Renal cortex interstitium (tissue), 11 donors: ENCODE results near the gene CCNC. TPM values are rescaled to one million over a fixed set of nuclear protein-coding genes. Genes with fewer than 3 reads are reported as not detected.
"Not testable (repeated sequence)": the region's sequence is repeated elsewhere in the genome, so short reads cannot be mapped to it uniquely, and the experiment has no call there.

Experiments
- DNase-seq, 11 donors: peaks; one replicate each; pipeline ENCODE4 v3.0.0-alpha.2; 2013; ENCODE audit warnings: low read depth in 9 of 11, low spot score in 4 of 11; ENCODE audit errors: extremely low read depth in 1 of 11
- polyA plus RNA-seq, 3 donors: library from polyadenylated mRNA; unstranded; fragments of 120-200 nt; gene quantifications; one replicate each; pipeline ENCODE4 v1.2.1, GENCODE V29; 2013; ENCODE audit not compliant: insufficient read length in 3 of 3

The CCNC gene
- polyA plus RNA-seq, 3 donors, result 68.9 to 96.2 (median 85.9) TPM

GRCh38 chr6:99605911-99606655, 37.6 kb upstream of the CCNC start:
- no peak for DNase-seq

GRCh38 chr6:99605074-99605734, 36.7 kb upstream of the CCNC start:
- DNase-seq, result no peak

- no peak for DNase-seq
Measured at GRCh38 chr6:99604166-99605073, 36.0 kb upstream of the CCNC start.

GRCh38 chr6:99603421-99604165, 35.1 kb upstream of the CCNC start:
- no peak for DNase-seq

GRCh38 chr6:99602520-99603420, 34.3 kb upstream of the CCNC start:
- DNase-seq, result no peak

- not testable (repeated sequence) for DNase-seq
Measured at GRCh38 chr6:99594696-99595095, 26.2 kb upstream of the CCNC start.

GRCh38 chr6:99592900-99593299, 24.4 kb upstream of the CCNC start:
- no peak for DNase-seq

GRCh38 chr6:99591673-99592364, 23.4 kb upstream of the CCNC start:
- no peak for DNase-seq

GRCh38 chr6:99590728-99591672, 22.5 kb upstream of the CCNC start:
- no peak for DNase-seq

- DNase-seq, result no peak
Measured at GRCh38 chr6:99589907-99590493, 21.5 kb upstream of the CCNC start.

- DNase-seq, result no peak
Measured at GRCh38 chr6:99589290-99589672, 20.8 kb upstream of the CCNC start.

- DNase-seq, result peak in 7 of 11 donors; percentile 53 to 71 (median 56)
Measured at GRCh38 chr6:99588618-99589289, 20.3 kb upstream of the CCNC start.

GRCh38 chr6:99587792-99588191, 19.3 kb upstream of the CCNC start:
- no peak for DNase-seq

GRCh38 chr6:99579781-99580180, 11.3 kb upstream of the CCNC start:
- DNase-seq, result no peak

- DNase-seq, result no peak
Measured at GRCh38 chr6:99575544-99576227, 7.2 kb upstream of the CCNC start.
